Liver (tissue), 3 donors: ENCODE results near the gene DSCAM.

Experiments
- CTCF ChIP-seq: fragments of 150-350 bp; IDR thresholded peaks from 2 replicates; pipeline ENCODE4 v1.5.1; 2017; ENCODE audit warnings: improper control_type of control experiment, low read depth, low read length; ENCODE audit not compliant: missing input control
- EGR1 ChIP-seq, 2 donors: IDR thresholded peaks; 2 replicates each; pipeline ENCODE4 v1.6.1; 2016 to 2018; ENCODE audit warnings: antibody characterized with exemption in 2 of 2, low read depth in 2 of 2
- HNF4A ChIP-seq, 2 donors: conservative IDR thresholded peaks; 2 replicates each; pipeline ENCODE4 v1.6.1; 2016; ENCODE audit warnings: antibody characterized with exemption in 2 of 2, mild to moderate bottlenecking in 2 of 2
- JUND ChIP-seq, 2 donors: IDR thresholded peaks; 2 replicates each; pipeline ENCODE4 v1.6.1; 2016; ENCODE audit warnings: antibody characterized with exemption in 2 of 2
- MAX ChIP-seq: IDR thresholded peaks from 2 replicates; pipeline ENCODE4 v1.6.1; 2016; ENCODE audit warnings: antibody characterized with exemption
- RAD21 ChIP-seq, 2 donors: IDR thresholded peaks; 2 replicates each; pipeline ENCODE4 v1.6.1; 2016; ENCODE audit warnings: antibody characterized with exemption in 2 of 2, mild to moderate bottlenecking in 2 of 2
- TF ChIP-seq, protein P1 (sequence below): IDR thresholded peaks from 2 replicates; pipeline ENCODE4 v1.6.1; 2016; ENCODE audit warnings: antibody characterized with exemption
- donor health status: healthy.
- donor health status: healthy.

- TF ChIP-seq CTCF: no peak
- TF ChIP-seq RAD21 (IDR thresholded peaks at IDR 0.05): no peak
- no peak for TF ChIP-seq HNF4A (conservative IDR thresholded peaks at IDR 0.05)
- no peak for TF ChIP-seq MAX
- TF ChIP-seq, protein P1, sequence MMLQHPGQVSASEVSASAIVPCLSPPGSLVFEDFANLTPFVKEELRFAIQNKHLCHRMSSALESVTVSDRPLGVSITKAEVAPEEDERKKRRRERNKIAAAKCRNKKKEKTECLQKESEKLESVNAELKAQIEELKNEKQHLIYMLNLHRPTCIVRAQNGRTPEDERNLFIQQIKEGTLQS: no peak
- no peak for TF ChIP-seq JUND (IDR thresholded peaks at IDR 0.05)
- no peak for TF ChIP-seq EGR1 (IDR thresholded peaks at IDR 0.05; ENCODE audit: low read depth in 2 of 2)
Observed at GRCh38 chr21:40615505-40616376, 231.2 kb downstream of the DSCAM start.
